Measurements from ENCODE around the gene DIDO1.

Gene DIDO1

GRCh38 chr20:62887860-62888239, 38.5 kb downstream of the DIDO1 start:
- H3K4me3 ChIP-seq (ENCODE audit: low read depth, low read length): no peak overlapping the region
- TF ChIP-seq, protein P1, sequence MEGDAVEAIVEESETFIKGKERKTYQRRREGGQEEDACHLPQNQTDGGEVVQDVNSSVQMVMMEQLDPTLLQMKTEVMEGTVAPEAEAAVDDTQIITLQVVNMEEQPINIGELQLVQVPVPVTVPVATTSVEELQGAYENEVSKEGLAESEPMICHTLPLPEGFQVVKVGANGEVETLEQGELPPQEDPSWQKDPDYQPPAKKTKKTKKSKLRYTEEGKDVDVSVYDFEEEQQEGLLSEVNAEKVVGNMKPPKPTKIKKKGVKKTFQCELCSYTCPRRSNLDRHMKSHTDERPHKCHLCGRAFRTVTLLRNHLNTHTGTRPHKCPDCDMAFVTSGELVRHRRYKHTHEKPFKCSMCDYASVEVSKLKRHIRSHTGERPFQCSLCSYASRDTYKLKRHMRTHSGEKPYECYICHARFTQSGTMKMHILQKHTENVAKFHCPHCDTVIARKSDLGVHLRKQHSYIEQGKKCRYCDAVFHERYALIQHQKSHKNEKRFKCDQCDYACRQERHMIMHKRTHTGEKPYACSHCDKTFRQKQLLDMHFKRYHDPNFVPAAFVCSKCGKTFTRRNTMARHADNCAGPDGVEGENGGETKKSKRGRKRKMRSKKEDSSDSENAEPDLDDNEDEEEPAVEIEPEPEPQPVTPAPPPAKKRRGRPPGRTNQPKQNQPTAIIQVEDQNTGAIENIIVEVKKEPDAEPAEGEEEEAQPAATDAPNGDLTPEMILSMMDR (IDR thresholded peaks at IDR 0.05; ENCODE audit: low read depth, low read length): no peak

GRCh38 chr20:62887152-62887859, 39.0 kb downstream of the DIDO1 start:
- TF ChIP-seq, protein P1 (IDR thresholded peaks at IDR 0.05; ENCODE audit: low read depth, low read length): no peak
- no peak overlapping the region for H3K4me3 ChIP-seq (ENCODE audit: low read depth, low read length)

GRCh38 chr20:62886709-62887058, 39.6 kb downstream of the DIDO1 start:
- TF ChIP-seq, protein P1 (IDR thresholded peaks at IDR 0.05; ENCODE audit: low read depth, low read length): no peak
- H3K4me3 ChIP-seq (ENCODE audit: low read depth, low read length): no peak overlapping the region

DNA sequence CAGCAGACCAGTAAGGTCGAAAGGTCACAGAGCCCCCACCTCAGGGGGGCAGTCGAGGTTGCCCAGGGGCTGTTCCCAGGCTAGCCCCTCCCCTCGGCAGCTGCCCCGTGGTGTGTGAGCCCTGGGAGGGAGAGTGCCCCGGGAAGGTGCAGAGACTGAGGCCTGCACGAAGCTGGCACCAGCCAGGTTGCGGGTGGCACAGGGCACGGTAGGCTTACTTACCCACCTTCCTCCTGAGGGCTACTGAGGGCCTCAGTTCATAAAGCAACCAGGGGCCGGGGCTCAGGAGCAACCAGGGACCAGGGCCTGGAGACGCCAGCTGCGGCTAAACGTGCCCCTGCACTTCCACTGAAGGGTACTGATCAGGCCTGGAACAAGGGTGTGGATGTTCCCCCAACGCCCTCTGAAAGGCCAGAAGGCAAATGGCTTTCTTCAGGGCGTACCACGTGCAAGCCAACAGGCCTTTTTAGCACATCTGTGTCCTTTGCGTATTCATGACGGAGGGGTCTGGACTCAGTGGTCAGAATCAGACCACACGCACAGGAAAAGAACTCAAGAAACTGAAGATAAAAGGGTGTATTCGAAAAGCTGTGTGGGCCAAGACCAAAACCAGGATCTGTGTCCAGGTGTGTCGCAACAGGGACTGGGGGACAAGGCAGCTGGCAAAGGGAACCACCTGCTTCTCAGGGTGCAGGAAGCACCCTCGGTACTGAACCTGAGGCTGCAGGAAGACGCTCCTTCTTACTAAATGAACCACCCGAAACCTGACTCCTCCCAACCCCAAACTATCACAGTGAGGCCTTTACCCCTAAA, 40.2 kb downstream of the DIDO1 start:
- H3K4me3 ChIP-seq (ENCODE audit: low read depth, low read length): no peak overlapping the region

GRCh38 chr20:62885046-62885895, 41.0 kb downstream of the DIDO1 start:
- H3K4me3 ChIP-seq (ENCODE audit: low read depth, low read length): no peak overlapping the region

More for the DNA sequence above, 40.2 kb downstream of the DIDO1 start:
- TF ChIP-seq, protein P1 (IDR thresholded peaks at IDR 0.05; ENCODE audit: low read depth, low read length): no peak

GRCh38 chr20:62884556-62884955, 41.7 kb downstream of the DIDO1 start:
- no peak overlapping the region for H3K4me3 ChIP-seq (ENCODE audit: low read depth, low read length)
- TF ChIP-seq, protein P1 (IDR thresholded peaks at IDR 0.05; ENCODE audit: low read depth, low read length): no peak

More at GRCh38 chr20:62885046-62885895, 41.0 kb downstream of the DIDO1 start:
- TF ChIP-seq, protein P1 (IDR thresholded peaks at IDR 0.05; ENCODE audit: low read depth, low read length): no peak
